Eye (tissue), 1 donor: ENCODE measurements around the gene ABCC10.
A peak's percentile ranks its signal among the peaks of the same experiment; 100 is the strongest.
"Not testable (repeated sequence)": the region's sequence is repeated elsewhere in the genome, so short reads cannot be mapped to it uniquely, and the experiment has no call there.

Source experiments
- DNase-seq: peaks from one replicate; pipeline ENCODE4 v3.0.0-alpha.2; 2015

The ABCC10 gene

DNA sequence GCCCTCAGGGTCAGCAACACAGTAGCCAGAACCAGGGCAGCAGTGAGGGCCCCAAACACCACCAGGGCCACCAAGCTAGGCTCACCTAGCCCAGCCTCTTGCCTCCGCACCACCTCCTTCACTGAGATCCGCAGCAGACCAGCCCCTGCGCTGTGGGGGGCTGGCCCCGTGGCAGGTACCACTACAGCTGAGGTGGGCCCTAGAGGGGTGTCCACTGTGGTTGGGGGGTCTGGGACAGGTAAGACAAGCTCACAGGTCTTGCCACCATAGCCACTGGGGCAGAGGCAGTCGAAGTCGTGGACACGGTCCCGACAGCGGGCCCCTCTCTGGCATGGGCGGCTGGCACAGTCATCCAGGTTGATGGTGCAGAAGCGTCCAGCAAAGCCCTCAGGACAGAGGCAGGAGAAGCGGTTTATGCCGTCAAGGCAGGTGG is 23.4 kb downstream of the ABCC10 start:
- no peak for DNase-seq

DNA sequence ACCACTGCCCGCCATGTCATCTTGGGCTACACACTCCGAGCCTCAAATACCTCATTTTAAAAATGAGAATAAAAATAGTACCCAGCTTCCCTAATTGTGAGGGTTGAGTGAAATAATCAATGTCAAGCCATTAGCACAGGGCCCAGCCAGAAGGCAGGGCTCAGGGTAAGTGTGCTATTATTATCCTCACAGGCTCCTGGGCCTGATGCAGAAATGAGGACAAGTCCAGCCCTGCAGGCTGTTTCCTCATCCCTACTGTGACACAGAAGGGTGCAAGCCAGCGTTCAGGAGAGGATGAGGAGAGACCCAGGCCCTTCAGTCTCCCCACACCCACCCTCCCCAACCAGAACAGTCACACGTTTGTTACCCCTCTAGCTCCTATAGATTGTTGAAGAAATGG is 24.0 kb downstream of the ABCC10 start:
- DNase-seq, result no peak

DNA sequence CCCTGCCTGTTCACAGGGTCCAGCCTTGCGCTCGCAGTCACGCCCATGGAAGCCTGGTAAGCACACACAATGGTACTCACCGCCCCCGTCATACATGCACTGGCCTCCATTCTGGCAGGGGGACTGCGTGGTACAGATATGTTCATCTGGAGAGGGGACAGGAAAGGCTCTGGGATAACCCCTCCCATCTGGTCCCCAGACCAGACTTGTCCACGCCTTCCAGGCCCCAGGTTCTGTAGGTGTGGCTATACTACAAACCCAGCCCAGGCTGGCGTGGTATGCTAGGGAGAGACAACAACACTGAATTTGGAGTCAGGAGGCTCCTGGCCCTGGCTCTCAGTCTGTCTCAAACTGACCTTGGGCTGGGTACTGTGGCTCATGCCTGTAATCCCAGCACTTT is 24.6 kb downstream of the ABCC10 start:
- no peak for DNase-seq

DNA sequence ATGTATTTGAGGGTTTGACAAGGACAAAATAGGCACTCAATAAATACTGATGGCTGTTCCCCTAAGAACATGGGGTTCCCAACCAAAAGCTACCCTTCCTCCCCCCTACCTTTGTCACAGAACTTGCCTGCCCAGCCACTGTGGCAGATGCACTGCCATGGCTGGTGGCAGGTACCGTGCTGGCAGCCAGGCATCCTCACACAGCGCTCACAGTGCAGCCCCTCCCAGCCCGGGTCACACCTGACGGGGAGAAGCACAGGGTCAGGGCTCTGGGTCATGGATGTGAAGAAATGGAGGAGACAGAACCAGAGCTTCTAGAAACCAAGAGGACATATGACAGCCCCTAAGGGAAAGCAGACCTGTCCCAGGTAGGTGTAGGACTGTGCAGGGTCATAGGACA is 25.6 kb downstream of the ABCC10 start:
- no peak for DNase-seq

DNA sequence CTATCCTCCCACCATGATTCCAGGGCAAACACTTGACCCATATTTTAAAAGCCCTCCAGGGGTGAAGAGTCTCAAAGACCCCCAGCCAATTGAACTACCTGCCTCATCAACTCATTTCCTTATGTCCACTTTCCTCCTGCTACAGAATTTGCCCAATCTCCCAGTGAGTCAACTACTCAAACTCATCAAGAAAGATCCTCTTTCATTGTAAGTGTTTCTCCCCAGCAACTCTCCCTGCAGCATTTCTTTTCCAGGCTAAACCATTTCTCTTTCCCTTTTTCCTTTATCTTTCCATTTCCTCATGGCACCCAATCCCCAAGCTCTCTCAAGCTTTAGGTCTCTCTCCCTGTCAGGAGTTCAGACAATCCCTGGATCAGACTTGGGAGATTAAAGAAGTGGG is 26.5 kb downstream of the ABCC10 start:
- no peak for DNase-seq

DNA sequence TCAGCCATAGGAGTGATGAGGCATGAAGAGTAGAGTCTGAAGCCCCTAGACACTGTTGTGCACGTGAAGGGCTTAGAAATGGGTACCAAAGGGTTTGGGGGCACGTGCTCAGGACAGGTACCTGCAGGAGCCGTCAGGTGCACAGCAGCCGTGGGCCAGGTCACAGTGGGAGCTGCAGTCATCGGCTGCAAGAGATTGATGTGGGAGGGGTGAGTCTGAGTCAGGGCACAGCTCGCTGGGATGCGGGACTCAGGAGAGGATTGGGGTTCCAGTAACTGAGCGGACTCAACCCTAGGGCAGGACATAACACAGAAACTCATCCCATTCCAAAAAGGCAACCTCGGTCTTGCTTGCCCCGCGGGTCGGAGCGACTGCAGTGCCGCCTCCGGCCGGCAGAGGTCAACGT is 27.0 kb downstream of the ABCC10 start:
- DNase-seq, result no peak

DNA sequence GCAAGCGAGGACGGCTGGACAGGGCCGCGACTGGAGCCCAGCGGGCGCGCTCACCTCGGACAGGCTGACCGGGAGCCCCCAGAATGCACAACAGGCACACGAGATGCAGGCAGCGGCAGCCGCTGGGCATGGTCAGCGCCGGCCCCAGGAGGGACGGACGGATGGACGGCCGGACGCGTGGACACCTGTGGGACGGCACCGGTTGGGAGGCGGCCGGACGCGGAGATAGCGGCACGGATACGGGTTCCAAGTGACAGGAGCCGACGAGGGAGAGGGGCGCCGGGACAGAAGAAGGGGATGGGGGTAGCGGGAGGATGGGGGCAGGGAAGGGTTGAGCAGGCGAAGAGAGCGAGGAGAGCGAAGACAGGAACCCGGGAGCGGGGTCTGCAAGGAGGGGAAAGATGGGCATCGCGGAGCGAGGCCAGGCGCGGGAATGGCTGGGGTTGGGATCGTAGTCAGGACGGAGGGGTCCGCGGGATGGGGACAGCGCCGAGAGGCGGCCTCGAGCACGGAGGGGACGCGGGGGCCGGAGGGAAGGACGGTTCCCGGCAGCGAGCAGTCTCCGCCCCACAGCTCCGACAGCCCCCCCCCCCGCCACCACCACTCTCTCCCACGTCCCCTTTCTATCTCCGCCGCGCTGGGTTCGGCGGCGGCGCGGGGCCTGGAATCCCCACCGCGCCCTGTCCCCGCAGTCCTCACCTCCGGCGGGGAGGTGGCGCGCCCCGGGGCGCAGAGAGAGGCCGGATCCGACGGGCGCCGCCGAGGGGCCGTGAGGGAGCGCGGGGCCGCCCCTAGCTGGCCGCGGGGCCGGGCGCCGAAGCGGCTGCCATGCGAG is 27.6 kb downstream of the ABCC10 start:
- DNase-seq, result peak; percentile 89

DNA sequence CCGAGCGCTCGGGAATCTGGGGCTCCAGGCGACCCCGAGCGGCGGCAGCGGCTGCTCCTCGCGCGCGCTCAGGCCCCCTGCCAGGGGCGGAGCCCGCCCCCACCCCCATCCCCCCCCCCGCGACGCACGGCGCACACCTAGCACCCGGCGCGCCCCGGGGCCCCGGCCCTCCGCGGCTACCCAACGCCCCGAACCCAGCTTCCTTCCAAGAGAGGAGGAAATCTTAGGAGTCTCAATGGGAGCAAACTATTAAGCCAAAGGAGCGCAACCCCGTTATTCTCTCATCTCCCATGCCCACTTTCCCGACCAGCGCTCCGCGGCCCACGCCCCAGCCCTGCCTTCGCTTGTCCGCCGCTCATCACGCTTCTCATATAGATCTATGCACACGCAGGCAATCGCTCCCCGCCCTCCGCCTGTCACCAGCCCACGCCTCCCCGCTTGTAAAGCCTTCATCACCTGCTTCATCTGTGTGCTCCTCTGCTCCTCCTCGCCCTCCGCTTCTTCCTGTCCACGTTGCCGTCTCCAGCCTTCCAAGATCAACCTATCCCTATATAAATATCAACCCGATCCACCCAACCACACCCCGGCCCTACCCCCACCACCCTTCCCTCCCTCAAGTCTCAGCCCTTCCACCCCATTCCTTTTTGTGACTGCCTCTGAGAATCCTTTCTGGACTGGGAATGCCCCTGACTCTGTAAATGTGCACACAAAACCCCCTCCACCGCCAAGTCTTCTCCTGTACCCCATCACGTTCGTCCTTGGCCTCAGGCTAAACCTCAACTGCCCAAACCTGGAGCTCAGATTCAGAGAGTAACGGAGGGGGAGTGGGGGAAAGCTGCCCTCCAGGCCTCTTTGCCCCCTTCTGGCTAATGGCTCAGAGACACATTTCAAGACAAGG is 28.4 kb downstream of the ABCC10 start, which contains the start of gene DLK2:
DLK2 (minus strand) TSS at position 18 of the 898 bp plus-strand sequence. CDS start 723 bp downstream, outside the sequence.
- DNase-seq, result peak; percentile 70

DNA sequence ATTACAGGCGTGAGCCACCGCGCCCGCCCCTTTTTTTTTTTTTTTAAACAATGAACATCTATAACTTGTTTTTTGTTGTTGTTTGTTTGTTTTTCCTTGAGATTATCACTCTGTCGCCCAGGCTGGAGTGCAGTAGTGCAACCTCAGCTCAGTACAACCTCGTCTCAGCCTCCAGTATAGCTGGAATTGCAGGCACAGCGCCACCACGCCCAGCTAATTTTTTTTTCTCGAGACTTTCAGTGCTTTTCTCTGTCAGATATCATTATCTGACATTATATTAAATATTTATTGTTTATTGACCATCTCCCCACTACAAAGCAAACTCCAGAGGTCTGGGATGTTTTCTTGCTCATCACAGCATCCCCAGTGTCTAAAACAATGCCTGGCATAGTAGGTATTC is 30.3 kb downstream of the ABCC10 start:
- no peak for DNase-seq

DNA sequence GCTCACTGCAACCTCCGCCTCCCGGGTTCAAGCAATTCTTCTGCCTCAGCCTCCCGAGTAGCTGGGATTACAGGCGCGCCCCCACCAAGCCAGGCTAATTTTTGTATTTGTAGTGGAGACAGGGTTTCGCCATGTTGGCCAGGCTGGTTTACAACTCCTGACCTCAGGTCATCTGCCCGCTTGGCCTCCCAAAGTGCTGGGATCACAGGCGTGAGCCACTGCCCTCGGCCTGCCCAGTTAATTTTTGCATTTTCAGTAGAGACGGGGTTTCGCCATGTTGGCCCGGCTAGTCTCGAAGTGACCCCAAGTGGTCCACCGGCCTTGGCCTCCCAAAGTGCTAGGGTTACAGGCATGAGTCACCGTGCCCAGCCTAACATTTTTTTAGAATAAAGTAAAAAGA is 30.8 kb downstream of the ABCC10 start:
- not testable (repeated sequence) for DNase-seq

DNA sequence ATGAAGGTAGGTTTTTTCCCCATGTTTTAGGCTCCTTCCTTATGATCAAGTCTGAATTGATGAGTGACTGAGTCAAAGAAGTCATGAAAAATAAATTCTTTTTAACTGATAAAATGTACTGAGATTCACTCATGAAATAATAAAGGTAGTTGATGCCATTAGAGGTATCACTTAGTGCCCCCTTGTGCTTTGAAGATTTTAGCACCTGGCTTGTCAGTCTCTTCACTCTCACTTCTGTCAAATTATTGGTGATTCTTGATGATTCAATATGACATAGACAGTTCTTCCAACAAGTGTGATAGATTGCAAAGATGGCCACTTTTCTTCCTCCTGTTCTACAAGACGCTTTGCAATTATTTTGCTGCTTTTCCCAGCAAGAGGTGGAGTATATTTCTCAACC is 32.2 kb downstream of the ABCC10 start:
- no peak for DNase-seq

DNA sequence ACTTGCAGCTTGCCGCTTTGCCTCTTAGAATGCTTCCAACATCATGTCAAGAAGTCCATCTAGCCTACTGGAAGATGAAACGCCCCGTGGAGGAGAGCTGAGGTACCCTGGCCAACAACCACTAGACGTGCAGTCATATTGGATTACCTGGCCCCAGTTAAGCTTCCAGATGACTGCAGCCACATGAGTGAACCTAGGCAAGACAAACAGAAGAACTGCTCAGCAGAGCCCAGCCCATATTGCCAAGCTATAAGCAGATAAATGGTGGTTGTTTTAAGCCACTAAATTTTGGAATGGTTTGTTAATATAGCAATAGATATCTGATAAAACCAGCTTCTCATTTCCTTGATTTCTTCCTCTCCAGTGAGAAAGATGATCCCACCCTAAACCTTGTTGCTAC is 32.7 kb downstream of the ABCC10 start:
- no peak for DNase-seq

DNA sequence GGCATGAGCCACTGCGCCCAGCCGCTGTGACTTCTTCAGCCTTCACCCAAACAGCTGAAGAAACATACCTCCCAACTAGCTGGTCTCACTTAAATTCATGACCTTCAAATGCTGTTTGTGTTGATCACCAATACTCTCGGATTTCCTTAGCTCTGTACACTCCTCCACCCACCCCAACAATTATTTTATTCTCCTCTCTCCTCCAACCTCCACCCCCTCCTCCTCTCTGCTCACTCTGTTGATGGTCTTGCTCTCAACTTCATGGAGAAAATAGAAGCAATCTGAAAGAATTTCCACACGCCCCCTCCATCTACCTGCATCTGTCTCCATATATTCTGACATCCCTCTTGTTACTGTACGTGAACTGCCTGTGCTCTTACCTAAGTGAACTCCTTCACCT is 34.6 kb downstream of the ABCC10 start:
- DNase-seq, result no peak

DNA sequence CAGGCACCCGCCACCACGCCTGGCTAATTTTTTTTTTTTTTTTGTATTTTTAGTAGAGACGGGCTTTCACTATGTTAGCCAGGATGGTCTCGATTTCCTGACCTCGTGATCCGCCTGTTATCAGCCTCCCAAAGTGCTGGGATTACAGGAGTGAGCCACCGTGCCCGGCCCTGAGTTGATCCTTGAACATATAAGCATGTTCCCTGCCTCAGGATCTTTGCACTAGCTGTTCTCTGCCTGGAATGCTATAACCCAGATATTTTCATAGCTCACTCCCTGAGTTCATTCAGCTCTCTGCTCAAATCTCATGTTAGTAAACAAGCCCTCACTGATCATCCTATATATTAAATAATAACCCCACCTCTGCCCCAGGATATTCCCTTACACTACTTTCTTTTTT is 37.0 kb downstream of the ABCC10 start:
- DNase-seq, result no peak

DNA sequence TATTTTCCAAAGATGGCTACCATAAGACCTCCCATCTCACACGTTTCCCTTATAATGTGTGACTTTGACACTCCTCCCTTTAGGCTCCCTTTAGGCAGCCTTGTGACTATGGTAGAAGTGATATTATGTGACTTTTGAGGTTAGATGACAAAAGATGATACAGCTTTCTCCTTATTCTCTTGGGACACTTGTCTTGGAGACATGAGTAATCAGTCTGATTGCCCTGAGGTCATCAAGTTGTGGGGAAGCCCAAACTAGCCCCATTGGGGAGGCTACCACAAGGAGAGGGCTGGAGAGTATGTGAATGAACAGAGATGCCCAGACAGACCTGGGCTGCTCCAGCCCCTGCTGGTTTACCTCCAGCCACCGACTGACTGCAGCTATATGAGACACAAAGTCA is 38.6 kb downstream of the ABCC10 start:
- no peak for DNase-seq

DNA sequence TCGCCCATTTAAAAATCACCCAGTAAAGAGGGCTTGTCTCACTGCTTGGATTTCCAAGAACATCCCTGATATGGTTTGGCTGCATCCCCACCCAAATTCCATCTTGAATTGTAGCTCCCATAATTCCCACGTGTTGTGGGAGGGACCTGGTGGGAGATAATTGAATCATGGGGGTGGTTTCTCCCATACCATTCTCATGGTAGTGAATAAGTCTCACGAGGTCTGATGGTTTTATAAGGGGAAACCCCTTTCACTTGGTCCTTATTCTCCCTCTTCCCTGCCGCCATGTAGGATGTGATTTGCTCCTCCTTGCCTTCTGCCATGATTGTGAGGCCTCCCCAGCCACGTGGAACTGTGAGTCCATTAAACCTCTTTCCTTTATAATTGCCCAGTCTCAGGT is 39.9 kb downstream of the ABCC10 start:
- not testable (repeated sequence) for DNase-seq

DNA sequence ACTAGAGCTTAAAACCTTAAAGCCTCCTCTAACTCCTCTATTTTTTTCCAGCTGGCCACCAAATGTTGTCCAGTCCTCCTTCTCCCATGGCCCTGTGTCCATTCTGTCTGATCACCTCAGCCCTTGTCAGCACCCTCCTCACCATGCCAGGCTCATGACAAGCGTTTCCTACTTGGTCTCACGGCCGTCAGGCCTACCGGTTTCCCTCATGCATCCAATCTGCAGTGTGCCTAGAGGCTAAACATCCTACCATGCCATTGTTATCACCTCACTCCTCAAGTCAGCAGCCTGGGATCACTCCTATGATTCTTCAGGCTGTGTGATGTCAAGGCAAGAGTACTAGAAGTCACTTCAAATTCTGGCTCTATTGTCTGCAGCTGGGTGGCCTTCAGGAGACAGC is 40.4 kb downstream of the ABCC10 start:
- DNase-seq, result no peak

DNA sequence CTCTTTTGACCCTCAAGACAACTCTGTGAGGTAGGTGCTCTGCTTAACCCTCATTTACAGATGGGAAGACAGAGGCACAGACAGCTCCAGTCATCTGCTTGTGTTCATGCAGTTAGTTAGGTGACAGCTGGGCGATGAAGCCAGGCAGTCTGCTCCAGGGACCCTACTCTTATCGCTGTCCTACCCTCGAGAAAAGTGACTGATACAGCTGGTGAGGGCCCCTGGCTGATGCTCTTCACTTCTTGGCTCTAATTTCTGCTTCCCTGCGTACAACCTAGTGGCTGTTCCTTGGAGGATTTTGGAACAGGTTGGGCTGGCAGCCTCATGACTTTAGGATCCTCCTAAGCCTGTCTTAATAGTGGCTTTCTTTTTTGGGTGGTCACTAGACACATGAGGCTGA is 40.9 kb downstream of the ABCC10 start:
- DNase-seq, result no peak

DNA sequence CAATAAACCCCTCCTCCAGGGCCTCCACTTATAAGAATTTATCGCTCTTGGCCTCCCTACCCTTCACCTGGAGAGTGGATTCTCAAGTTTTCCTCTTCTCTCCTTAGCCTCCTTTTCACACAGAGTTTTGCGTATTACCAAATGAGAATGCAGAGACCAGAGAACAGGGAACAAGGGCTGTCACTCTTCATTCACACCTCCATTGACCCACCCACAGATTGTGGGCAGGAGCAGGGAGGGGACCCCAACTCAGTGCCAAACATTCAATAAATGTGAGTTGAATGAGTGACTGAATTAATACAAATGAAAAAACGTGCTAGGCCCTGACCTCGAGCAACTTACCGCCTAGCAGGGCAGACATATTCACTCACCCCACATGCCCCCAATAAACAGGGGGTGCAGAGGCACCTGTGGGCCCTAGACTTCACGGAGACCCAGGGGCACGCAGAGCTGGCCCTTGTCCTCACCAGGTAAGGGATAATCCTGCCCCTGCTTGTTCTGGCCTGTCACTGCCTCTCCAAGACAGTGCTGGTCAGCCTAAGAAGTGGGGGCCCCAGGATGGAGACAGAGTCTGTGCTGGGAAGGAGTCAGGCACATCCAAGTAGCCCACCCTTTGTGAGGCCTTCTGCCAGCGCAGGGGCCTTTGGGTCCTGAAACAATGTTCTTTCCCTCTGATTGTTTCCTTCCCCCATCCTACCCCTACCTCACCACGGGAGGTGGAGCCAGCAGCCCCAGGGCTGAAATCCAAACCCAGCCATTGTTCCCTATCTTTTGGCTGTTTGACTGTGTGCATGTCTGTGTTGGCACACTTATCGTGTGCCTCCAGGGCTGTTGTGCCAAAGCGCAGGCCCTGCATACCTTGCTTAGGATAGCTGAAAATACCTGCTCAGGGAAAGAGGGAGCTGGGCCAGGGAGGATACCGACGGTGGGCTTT is 41.7 kb downstream of the ABCC10 start:
- no peak for DNase-seq

DNA sequence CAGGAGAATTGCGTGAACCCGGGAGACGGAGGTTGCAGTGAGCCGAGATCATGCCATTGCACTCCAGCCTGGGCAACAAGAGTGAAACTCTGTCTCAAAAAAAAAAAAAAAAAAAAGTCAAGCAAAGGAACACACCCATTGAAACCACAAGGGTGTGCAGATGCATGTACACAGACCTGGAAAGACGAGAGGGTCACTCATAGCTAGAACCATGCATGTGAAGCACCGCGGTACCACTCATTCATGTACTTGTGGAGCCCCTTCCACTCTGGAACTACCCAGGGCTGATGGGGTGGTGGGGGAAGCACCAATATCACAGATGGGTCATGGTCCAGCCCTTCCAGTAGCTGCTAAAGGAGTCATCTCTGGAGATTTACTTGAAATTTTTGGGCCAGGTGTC is 42.6 kb downstream of the ABCC10 start:
- no peak for DNase-seq

DNA sequence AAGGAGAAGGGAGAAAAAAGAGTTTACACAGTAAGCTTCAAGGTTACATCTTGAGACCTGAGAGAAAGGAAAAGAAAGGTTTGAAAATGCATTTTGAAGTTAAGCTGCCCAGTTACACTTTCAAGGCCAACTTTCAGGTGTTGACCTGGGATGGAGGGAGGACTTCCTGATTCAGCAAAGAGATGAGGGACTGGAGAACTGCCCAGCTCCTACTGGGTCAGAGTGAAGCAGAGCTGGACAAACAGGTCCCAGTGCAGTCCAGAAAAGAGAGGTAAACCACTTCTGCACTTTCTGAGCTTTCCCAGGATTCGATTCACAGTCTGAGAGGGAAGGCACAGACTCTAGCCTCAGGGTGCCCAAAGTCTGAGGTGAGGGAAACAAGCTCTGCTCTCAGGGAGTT is 44.1 kb downstream of the ABCC10 start:
- no peak for DNase-seq

DNA sequence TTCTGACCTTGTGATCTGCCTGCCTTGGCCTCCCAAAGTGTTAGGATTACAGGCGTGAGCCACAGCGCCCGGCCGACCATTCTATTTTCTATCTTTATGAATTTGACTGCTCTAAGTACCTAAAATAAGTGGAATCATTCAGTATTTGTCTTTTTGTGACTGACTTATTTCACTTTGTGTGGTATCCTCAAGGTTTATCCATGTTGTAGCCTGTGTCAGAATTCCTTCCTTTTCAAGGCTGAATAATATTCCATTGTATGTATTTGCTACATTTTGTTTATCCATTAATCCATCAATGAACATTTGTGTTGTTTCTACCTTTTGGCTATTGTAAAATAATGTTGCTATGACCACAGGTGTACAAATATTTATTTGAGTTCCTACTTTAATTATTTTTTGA is 45.2 kb downstream of the ABCC10 start:
- DNase-seq, result no peak

DNA sequence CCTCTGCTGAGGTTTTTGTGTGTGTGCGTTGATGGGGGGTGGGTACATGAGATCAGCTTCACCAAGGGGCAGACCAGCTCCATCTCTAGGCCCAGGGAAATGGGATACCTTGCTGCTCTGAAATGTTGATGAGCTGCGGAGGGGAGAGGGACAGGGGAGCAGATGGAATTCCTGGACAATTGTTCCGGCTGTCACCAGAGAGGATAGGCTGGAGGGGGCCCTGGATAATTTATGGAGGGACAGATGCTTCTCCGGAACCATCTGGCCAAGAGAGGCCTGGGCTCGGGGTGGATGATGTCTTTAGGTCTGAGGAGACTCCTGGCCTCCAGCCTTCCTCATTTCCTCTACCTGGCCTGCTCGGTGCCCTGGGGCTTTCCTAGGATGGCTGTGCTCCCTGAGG is 48.2 kb downstream of the ABCC10 start:
- peak; percentile 46 for DNase-seq
